GM12873 (cell line): ENCODE measurements around the gene ADCY1.

Experiments
- CTCF ChIP-seq: IDR thresholded peaks from 2 replicates; pipeline ENCODE4 v1.5.1; 2012; ENCODE audit warnings: low read depth, mild to moderate bottlenecking, moderate library complexity, low read length, control low read depth; ENCODE audit not compliant: insufficient read depth; ENCODE audit errors: missing control alignments

Gene ADCY1

GRCh38 chr7:45679516-45679915 lies 105.3 kb downstream of the ADCY1 start:
- no peak for TF ChIP-seq CTCF

DNA sequence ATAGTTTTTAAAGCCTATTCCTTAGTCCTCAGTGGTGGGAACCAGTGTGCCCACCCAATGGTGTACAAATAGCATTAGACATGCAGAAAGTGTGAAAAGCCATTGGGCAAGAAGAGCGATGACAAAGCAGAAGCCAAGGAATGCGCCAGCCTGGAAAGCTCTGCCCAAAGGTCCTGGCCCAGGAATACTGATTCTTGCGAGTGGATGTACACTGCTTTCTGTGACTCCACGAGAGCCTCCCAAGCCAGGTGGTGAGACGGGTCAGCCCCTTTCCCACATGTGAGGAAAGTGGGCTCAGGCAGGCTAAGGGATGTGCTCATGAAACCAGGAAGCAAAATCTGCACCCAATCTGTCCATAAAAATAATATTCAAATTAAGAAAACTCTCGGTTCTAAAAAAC lies 106.6 kb downstream of the ADCY1 start:
- no peak for TF ChIP-seq CTCF

DNA sequence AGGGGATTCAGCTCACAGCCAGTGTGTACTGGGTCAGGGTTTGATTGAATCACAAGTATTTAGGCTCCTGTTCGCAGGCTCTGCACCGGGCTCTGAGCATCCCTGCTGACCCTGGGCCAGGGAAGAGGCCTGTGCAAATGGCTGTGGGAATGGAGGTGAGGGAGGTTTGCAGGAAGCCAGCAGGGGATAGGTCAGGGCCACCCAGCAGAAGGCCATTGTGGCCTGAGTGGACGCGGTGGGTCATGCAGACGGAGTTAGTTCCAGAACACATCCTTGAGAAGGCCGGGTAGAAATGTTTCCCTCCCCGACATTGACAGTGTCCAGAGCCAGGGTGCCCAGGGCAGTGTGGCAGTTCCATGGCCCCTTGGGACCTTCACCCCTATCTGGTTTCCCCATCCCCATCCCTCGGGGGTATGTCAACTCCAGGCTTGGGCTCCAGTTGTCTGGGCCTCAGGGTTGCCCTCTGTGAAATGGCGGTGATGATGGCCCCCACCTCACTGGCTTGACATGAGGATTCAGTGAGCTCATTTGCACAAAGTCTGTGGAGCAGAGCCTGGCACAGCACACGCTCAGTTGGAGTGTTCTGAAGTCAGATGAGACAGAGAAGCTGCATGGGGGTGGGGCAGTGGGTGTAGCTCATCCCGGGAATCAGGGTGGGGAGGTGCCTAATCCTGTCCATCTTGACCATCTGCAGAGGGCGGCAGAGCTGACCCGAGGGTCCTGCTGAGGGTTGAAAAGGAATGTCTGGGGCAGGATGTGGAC lies 107.6 kb downstream of the ADCY1 start:
- TF ChIP-seq CTCF, result no peak

DNA sequence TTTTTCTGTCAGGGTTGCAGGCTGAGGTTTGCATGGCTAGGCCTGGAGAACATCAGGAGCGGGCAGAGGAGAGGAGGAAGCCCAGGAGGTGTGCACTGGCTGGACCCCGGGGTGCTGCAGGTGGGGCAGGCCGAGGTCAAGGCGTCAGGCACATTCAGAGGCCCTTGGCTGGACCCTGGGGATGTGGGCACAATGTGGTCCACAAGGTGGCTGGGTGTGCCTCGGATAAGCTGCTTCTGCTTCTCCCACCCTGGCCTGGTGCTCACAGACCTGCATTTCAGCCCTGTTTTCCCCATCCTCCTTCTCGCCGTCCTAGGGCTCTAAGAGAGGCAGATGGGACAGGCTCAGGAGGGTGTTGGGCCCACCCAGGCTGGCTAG lies 108.2 kb downstream of the ADCY1 start:
- TF ChIP-seq CTCF, result no peak

- TF ChIP-seq CTCF, result no peak
These were observed 108.8 kb downstream of the ADCY1 start for GRCh38 chr7:45682836-45683555.

DNA sequence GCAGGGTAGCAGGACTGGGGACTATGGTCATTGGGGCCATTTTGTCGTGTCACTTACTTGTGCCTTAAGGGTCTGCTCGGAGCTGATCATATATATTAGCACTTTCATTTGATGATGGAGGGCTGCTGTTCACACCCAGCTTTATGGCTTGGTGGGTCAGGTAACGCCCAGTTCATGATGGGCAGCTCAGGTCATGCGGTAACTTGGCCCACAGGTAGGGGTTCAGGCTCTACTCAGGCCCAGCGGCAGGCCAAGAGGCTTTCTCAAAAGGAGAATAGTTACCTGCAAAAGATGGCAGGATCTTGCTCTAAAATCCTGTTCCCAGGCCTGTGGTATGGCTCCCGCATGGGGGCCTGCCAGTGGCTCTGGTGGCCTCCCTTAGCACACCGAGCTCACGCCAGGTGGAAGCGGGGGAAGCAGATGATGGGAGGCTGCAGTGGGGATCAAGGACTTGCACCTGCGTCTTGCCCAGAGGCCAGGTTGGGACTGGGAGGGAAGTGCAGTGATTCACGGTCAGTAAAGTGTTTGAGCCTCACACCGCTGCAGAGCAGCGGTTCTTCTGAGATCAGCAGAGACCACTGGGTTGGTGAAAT lies 109.5 kb downstream of the ADCY1 start:
- TF ChIP-seq CTCF, result no peak

DNA sequence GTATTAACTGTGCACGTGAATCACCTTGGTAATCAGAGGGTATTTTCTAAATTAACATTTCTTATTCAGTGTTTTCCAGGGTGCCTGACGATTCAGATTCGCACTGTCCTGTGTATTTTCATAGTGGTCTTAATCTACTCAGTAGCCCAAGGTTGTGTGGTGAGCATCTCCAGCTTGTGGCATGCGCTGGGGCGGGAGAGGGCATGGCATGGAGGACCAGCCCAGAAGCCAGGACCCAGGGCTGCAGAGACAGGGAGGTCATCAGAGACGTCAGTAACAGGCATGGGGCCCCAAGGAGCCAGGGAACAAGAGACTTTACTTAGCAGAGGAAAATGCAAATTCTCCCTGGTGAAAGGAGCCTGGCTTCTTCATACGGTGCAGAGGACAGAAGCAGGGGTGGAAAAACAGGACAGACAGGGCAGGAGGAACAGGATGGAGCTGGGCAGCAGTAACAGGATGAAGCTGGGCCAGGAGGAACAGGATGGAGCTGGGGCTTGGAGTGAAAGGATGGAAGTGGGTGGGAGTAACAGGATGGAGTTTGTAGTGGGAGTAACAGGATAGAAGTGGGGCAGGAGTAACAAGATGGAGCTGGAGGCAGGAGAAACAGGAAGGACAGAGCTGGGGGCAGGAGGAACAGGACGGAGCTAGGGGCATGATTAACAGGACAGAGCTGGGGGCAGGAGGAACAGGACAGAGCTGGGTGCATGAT lies 110.9 kb downstream of the ADCY1 start:
- no peak for TF ChIP-seq CTCF
